PC-3 (cell line): ENCODE data around the gene AFF2. TPM values are rescaled to one million over a fixed set of nuclear protein-coding genes. Genes with fewer than 3 reads are reported as not detected.

Experiments
- ATAC-seq: fragments of 200-7000 bp; cut with Tn5 transposase; 2 replicates; pipeline ENCODE4 v1.9.1; 2020; ENCODE audit warnings: mild to moderate bottlenecking, moderate library complexity
- BruUV-seq: library from RNA; stranded (reverse); fragments of 400-500 nt; replicated peaks from 2 replicates; lab custom pipeline; 2021; lab: Mats Ljungman, UMichigan
- CTCF ChIA-PET: fragments of 300-600 bp; sonication (Branson Sonifier 250); formaldehyde crosslinking; loops from one replicate; lab custom pipeline; 2022; ENCODE audit warnings: antibody characterized with exemption; lab: Charles Lee
- POLR2A ChIA-PET: fragments of 300-600 bp; sonication (Branson Sonifier 250); formaldehyde crosslinking; loops from one replicate; lab custom pipeline; 2022; ENCODE audit warnings: antibody characterized with exemption; ENCODE audit not compliant: unreplicated experiment; lab: Charles Lee
- DNase-seq: peaks from one replicate; pipeline ENCODE4 v3.0.0-alpha.2; 2015
- H2AFZ ChIP-seq: fragments of 300-600 bp; sonication (generic); 2 replicates; pipeline ENCODE4 v1.6.0; 2016; ENCODE audit warnings: antibody characterized with exemption, low read length
- H3F3A ChIP-seq: fragments of 300-600 bp; sonication (generic); one replicate; pipeline ENCODE4 v1.6.0; 2017; ENCODE audit warnings: antibody characterized with exemption, low read length, control low read depth, mild to moderate bottlenecking; ENCODE audit not compliant: unreplicated experiment
- H3K27ac ChIP-seq: fragments of 300-600 bp; sonication (generic); 2 replicates; pipeline ENCODE4 v1.5.1; 2016; ENCODE audit warnings: mild to moderate bottlenecking, low read length
- H3K27me3 ChIP-seq: fragments of 300-600 bp; sonication (generic); 2 replicates; pipeline ENCODE4 v1.6.1; 2016; ENCODE audit warnings: low read length, mixed read lengths
- H3K36me3 ChIP-seq: fragments of 300-600 bp; sonication (generic); 2 replicates; pipeline ENCODE4 v1.6.1; 2016; ENCODE audit warnings: low read depth, mixed run types, low read length, mixed read lengths
- H3K4me1 ChIP-seq: fragments of 300-600 bp; sonication (generic); 2 replicates; pipeline ENCODE4 v1.5.1; 2016; ENCODE audit warnings: low read length; ENCODE audit not compliant: insufficient read depth
- H3K4me2 ChIP-seq: fragments of 300-600 bp; sonication (generic); 2 replicates; pipeline ENCODE4 v1.6.0; 2016; ENCODE audit warnings: low read length
- H3K4me3 ChIP-seq: fragments of 300-600 bp; sonication (generic); 2 replicates; pipeline ENCODE4 v1.5.1; 2016; ENCODE audit warnings: mild to moderate bottlenecking, low read length, mixed read lengths
- H3K79me2 ChIP-seq: fragments of 300-600 bp; sonication (generic); 2 replicates; pipeline ENCODE4 v1.6.1; 2017; ENCODE audit warnings: low read length, mixed read lengths
- H3K9ac ChIP-seq: fragments of 300-600 bp; sonication (generic); 2 replicates; pipeline ENCODE4 v1.6.0; 2016; ENCODE audit warnings: mild to moderate bottlenecking, low read length
- H3K9me2 ChIP-seq: fragments of 300-600 bp; sonication (generic); replicated peaks from 2 replicates; pipeline ENCODE4 v1.6.1; 2016; ENCODE audit warnings: mixed run types, low read length, mixed read lengths
- H3K9me3 ChIP-seq: fragments of 300-600 bp; sonication (generic); 2 replicates; pipeline ENCODE4 v1.6.1; 2016; ENCODE audit warnings: low read length, mixed read lengths
- H4K20me1 ChIP-seq: fragments of 300-600 bp; sonication (generic); 2 replicates; pipeline ENCODE4 v1.6.1; 2016; ENCODE audit warnings: low read length, mixed read lengths
- EZH2 ChIP-seq: fragments of 300-600 bp; sonication (generic); IDR thresholded peaks from one replicate; pipeline ENCODE4 v1.6.1; 2017; ENCODE audit warnings: antibody characterized with exemption, mild to moderate bottlenecking, low read length; ENCODE audit not compliant: unreplicated experiment
- EZH2phosphoT487 ChIP-seq: fragments of 300-600 bp; sonication (generic); IDR thresholded peaks from 2 replicates; pipeline ENCODE4 v1.6.1; 2018; ENCODE audit warnings: mild to moderate bottlenecking, antibody characterized with exemption, low read length, borderline replicate concordance
- intact Hi-C: fragments of 100-400 bp; cut with micrococcal nuclease; formaldehyde crosslinking; loops from 2 replicates; pipeline ENCODE4 v1.9.0; 2023
- total RNA-seq: library from RNA; depleted of rRNA; stranded (reverse); fragments of >200 nt; gene quantifications from 2 replicates; pipeline ENCODE4 v1.2.3, GENCODE V29; 2014
- TF ChIP-seq, protein P1 (sequence below): fragments of 300-600 bp; sonication (generic); conservative IDR thresholded peaks from 2 replicates; pipeline ENCODE4 v1.5.1; 2017; ENCODE audit warnings: antibody characterized with exemption, low read depth, mild to moderate bottlenecking, low read length

Gene AFF2
- total RNA-seq, 1 experiment from 2014 or later = not detected

DNA sequence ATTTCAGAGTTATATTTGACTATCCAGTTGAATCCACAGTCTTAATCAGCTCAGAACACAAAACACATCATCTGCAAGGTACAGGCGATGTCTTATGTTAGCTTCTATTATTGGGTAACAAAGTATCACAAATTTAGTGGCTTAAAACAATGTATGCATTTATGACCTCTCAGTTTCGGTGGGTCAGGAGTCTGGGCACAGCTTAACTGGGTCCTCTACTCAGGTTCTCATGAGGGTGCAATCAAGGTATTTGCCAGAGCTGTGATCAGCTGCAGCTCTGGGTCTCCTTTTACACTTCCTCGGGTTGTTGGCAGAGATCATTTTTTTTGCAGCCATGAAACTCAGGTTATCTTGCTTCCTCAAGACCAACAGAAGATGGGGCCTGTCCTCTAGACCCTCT, 505.8 kb downstream of the AFF2 start:
- Histone ChIP-seq H3K9me2 (no peaks in the 10 kb centered on the region), H3K4me3 (no peak overlapping the region), H3K4me2 (no peak overlapping the region), H3K9me3 (no peaks in the 10 kb centered on the region), H3K36me3 (no peaks in the 10 kb centered on the region), H3K27ac (no peak overlapping the region), H3K4me1 (no peaks in the 10 kb centered on the region), H4K20me1 (no peaks in the 10 kb centered on the region), H3K79me2 (no peaks in the 10 kb centered on the region), H3K27me3 (no peaks in the 10 kb centered on the region), H2AFZ (no peak overlapping the region), H3F3A (no peaks in the 10 kb centered on the region), H3K9ac (no peak overlapping the region)
- ATAC-seq (no peak), DNase-seq (no peak)
- intact Hi-C loops = no loop called here
- ChIA-PET CTCF (no interaction called here), POLR2A (no interaction called here)
- TF ChIP-seq, protein P1, sequence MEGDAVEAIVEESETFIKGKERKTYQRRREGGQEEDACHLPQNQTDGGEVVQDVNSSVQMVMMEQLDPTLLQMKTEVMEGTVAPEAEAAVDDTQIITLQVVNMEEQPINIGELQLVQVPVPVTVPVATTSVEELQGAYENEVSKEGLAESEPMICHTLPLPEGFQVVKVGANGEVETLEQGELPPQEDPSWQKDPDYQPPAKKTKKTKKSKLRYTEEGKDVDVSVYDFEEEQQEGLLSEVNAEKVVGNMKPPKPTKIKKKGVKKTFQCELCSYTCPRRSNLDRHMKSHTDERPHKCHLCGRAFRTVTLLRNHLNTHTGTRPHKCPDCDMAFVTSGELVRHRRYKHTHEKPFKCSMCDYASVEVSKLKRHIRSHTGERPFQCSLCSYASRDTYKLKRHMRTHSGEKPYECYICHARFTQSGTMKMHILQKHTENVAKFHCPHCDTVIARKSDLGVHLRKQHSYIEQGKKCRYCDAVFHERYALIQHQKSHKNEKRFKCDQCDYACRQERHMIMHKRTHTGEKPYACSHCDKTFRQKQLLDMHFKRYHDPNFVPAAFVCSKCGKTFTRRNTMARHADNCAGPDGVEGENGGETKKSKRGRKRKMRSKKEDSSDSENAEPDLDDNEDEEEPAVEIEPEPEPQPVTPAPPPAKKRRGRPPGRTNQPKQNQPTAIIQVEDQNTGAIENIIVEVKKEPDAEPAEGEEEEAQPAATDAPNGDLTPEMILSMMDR = no peak
- TF ChIP-seq EZH2phosphoT487 (no peak), EZH2 (no peak)
- BruUV-seq = no TSS peak

DNA sequence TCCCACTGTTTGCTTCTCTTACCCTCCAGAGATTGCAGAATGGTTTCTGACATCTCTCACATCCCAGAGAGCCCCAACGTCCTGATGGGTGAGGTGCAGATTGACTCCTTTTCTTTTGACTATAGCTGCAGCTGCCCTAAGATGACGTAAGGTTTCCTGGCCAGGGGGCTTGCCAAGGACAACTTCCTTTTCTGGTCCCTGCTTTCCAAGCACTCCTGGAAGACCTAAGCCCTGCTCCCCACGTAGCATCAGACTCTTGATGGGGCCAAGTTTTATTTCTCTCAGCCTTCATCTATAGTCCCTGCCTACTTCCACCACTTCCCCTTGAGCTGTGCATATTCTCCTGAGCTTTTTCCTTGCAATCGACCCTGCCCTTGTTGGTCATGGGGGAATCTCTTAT, 507.0 kb downstream of the AFF2 start:
- H3K36me3 ChIP-seq = no peaks in the 10 kb centered on the region
- H3F3A ChIP-seq = no peaks in the 10 kb centered on the region
- no peaks in the 10 kb centered on the region for H3K9me3 ChIP-seq
- no peaks in the 10 kb centered on the region for H3K27me3 ChIP-seq
- DNase-seq = no peak
- H3K79me2 ChIP-seq = no peaks in the 10 kb centered on the region
- intact Hi-C loops = no loop called here
- TF ChIP-seq EZH2 = no peak
- no peak for TF ChIP-seq EZH2phosphoT487
- TF ChIP-seq, protein P1 = no peak
- no peaks in the 10 kb centered on the region for H3K4me1 ChIP-seq
- no peaks in the 10 kb centered on the region for H3K9me2 ChIP-seq
- H2AFZ ChIP-seq = no peak overlapping the region
- ChIA-PET POLR2A (no interaction called here), CTCF (no interaction called here)
- H4K20me1 ChIP-seq = no peaks in the 10 kb centered on the region
- H3K9ac ChIP-seq = no peak overlapping the region
- BruUV-seq = no TSS peak
- H3K4me3 ChIP-seq = no peak overlapping the region
- no peak for ATAC-seq
- H3K4me2 ChIP-seq = no peak overlapping the region
- H3K27ac ChIP-seq = no peak overlapping the region

DNA sequence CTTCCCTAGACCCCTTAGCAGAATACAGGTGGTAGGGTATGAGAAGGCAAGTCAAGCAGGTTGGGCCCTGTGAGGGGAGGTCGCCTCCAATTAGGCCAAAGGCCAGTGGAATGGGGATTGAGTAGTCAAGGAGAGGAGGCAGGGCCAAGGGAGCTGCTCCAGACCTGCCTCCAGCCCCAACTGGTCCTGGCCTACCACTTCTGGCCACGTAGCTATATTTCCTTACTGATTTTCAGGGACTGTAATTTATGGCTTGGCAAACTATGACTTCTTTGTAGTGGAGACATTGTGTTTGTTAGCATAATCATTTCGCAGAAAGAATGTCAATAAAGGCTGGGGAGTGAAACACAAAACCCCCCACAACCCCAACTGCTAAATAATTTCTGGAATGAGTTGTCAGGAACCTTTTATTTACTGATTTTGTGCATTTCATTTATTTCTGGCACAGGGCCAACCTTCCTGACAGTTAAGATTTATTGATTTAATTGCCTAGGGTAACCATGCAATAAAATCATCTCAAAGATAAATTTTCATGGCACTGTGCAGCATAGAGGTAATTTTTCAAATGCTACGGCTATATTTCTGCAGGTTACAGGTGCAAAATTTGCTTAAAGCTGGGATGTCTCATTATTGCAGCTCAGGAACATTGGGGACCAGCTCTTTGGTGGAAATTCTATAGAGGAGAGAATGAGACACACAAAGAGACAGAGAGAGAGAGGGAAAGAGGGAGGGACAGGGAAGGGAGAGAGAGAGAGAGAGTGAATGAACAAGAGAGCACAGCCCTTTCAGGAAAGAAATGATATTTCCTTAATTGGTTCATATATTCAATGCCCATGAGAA, 509.8 kb downstream of the AFF2 start:
- no peaks in the 10 kb centered on the region for H3K4me1 ChIP-seq
- no peak overlapping the region for H3K9ac ChIP-seq
- ChIA-PET CTCF (no interaction called here), POLR2A (no interaction called here)
- H4K20me1 ChIP-seq = no peaks in the 10 kb centered on the region
- no peaks in the 10 kb centered on the region for H3K79me2 ChIP-seq
- no peaks in the 10 kb centered on the region for H3K36me3 ChIP-seq
- no peak overlapping the region for H3K4me2 ChIP-seq
- TF ChIP-seq EZH2 = no peak
- TF ChIP-seq, protein P1 = no peak
- no peak for TF ChIP-seq EZH2phosphoT487
- no TSS peak for BruUV-seq
- H3K9me3 ChIP-seq = no peaks in the 10 kb centered on the region
- H3F3A ChIP-seq = no peaks in the 10 kb centered on the region
- intact Hi-C loops = no loop called here
- no peak overlapping the region for H2AFZ ChIP-seq
- no peaks in the 10 kb centered on the region for H3K9me2 ChIP-seq
- H3K27ac ChIP-seq = no peak overlapping the region
- H3K27me3 ChIP-seq = no peaks in the 10 kb centered on the region
- no peak overlapping the region for H3K4me3 ChIP-seq
- no peak for DNase-seq
- ATAC-seq = no peak
